Activated B cell treated with CpG ODN at 0.5 μM for 24 hours (primary cell): Measurements from ENCODE around the gene CRACDL. TPM values are rescaled to one million over a fixed set of nuclear protein-coding genes. Genes with fewer than 3 reads are reported as not detected.

Source experiments
- ATAC-seq: fragments of 200-7000 bp; cut with Tn5 transposase; one replicate; pipeline ENCODE4 v1.10.0; 2021; ENCODE audit warnings: low read depth, mild to moderate bottlenecking, moderate library complexity
- CTCF ChIA-PET: fragments of 350-600 bp; sonication (Branson Sonifier 250); formaldehyde crosslinking; loops from one replicate; lab custom pipeline; 2021; ENCODE audit warnings: antibody characterized with exemption; lab: Charles Lee
- POLR2A ChIA-PET: fragments of 350-600 bp; sonication (Branson Sonifier 250); formaldehyde crosslinking; loops from one replicate; lab custom pipeline; 2021; ENCODE audit warnings: antibody characterized with exemption; lab: Charles Lee
- DNase-seq: peaks from one replicate; pipeline ENCODE4 v3.0.0; 2022
- H3K27ac Mint-ChIP-seq: one replicate; pipeline ENCODE4 v1.8.0; 2020; ENCODE audit warnings: mixed read lengths
- H3K27me3 Mint-ChIP-seq: one replicate; pipeline ENCODE4 v1.8.0; 2021; ENCODE audit warnings: mixed read lengths
- H3K36me3 Mint-ChIP-seq: one replicate; pipeline ENCODE4 v1.8.0; 2021; ENCODE audit warnings: low read depth, mixed read lengths
- H3K4me1 Mint-ChIP-seq: one replicate; pipeline ENCODE4 v1.8.0; 2021; ENCODE audit warnings: mixed read lengths
- H3K4me3 Mint-ChIP-seq: one replicate; pipeline ENCODE4 v1.8.0; 2020; ENCODE audit warnings: mild to moderate bottlenecking, mixed read lengths
- H3K9me3 Mint-ChIP-seq: one replicate; pipeline ENCODE4 v1.8.0; 2020; ENCODE audit warnings: mixed read lengths
- CTCF ChIP-seq: fragments of 200-600 bp; IDR thresholded peaks from one replicate; pipeline ENCODE4 v1.8.0; 2022; ENCODE audit warnings: antibody characterized with exemption, mild to moderate bottlenecking
- intact Hi-C: fragments of 100-400 bp; cut with micrococcal nuclease; formaldehyde crosslinking; loops from one replicate; pipeline ENCODE4 v1.15.1; 2024
- total RNA-seq: library from RNA; stranded (reverse); gene quantifications from 2 replicates; pipeline ENCODE4 v1.2.3, GENCODE V29; 2022

CRACDL gene
- total RNA-seq, 1 donor from 2014 or later = not detected

DNA sequence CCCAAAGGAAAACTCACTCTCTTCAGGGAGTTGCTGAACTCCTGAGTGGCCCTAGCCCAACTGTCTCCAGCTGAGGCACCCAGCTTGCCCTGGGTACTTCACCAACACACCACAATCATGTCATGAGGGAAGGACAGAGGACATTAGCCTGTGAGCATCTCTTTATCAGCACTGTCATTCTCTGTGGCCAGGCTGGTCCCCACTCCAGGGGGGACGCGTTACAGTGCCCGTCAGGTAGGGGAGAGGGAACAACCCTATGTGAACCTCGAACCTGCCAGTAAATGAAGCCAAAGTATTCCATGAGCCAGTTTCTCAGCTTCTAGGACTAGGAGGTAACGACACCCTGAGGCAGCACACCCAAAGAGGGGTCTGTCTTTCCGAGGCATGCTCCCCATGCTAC lies 110.2 kb downstream of the CRACDL start:
- TF ChIP-seq CTCF = no peak
- Mint-ChIP-seq H3K27ac (no peak overlapping the region), H3K36me3 (no peaks in the 10 kb centered on the region), H3K9me3 (no peaks in the 10 kb centered on the region), H3K4me1 (peaks cover 16% of the 10 kb centered on the region), H3K27me3 (peaks cover 5% of the 10 kb centered on the region), H3K4me3 (no peak overlapping the region)
- DNase-seq (no peak), ATAC-seq (no peak)
- ChIA-PET POLR2A (no interaction called here), CTCF (no interaction called here)
- intact Hi-C loops = no loop called here

DNA sequence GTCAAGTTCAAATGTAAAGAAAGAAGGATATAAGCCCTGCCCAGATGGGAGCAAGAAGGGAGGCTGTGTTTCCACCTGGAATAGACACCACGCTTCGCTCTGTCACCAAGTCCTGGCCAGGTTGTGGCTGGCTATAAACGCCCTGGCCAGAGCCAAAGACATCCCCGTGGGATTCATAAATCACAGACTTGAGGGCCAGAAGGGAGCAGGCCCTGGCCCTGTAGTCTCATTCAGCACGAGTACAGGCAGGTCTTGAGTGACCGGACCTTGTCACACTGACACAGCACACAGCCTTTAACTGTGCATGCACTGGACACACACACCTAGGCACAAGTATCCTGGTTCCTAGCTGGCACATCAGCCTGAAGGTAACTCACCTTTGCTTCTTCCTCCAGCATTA lies 110.6 kb downstream of the CRACDL start:
- no peak for TF ChIP-seq CTCF
- Mint-ChIP-seq H3K4me1 (peaks cover 16% of the 10 kb centered on the region), H3K4me3 (no peak overlapping the region), H3K9me3 (no peaks in the 10 kb centered on the region), H3K27ac (no peak overlapping the region), H3K27me3 (peaks cover 5% of the 10 kb centered on the region), H3K36me3 (no peaks in the 10 kb centered on the region)
- ChIA-PET POLR2A (no interaction called here), CTCF (no interaction called here)
- DNase-seq = no peak
- intact Hi-C loops = no loop called here
- no peak for ATAC-seq

DNA sequence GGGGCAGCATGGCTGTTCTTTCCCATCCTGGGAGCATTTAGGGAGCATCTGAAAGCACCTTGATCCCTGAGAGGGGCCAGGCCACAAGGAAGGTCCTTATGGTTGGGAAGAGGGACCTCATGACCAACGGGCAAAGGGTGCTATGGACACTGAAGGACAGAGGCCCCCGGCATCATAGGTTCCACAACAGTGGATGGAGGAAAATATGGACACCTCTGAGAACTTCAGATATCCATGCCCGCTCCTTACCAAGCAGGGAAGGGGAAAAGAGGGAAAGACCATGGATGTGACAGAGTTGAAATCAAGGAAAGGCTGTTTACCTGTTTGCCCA lies 111.0 kb downstream of the CRACDL start:
- CTCF ChIA-PET = no interaction called here
- TF ChIP-seq CTCF = no peak
- Mint-ChIP-seq H3K36me3 (no peaks in the 10 kb centered on the region), H3K4me3 (no peak overlapping the region), H3K27me3 (peaks cover 5% of the 10 kb centered on the region), H3K9me3 (no peaks in the 10 kb centered on the region), H3K27ac (no peak overlapping the region), H3K4me1 (peaks cover 16% of the 10 kb centered on the region)
- ATAC-seq (no peak), DNase-seq (no peak)
- POLR2A ChIA-PET = no interaction called here
- intact Hi-C loops = no loop called here

DNA sequence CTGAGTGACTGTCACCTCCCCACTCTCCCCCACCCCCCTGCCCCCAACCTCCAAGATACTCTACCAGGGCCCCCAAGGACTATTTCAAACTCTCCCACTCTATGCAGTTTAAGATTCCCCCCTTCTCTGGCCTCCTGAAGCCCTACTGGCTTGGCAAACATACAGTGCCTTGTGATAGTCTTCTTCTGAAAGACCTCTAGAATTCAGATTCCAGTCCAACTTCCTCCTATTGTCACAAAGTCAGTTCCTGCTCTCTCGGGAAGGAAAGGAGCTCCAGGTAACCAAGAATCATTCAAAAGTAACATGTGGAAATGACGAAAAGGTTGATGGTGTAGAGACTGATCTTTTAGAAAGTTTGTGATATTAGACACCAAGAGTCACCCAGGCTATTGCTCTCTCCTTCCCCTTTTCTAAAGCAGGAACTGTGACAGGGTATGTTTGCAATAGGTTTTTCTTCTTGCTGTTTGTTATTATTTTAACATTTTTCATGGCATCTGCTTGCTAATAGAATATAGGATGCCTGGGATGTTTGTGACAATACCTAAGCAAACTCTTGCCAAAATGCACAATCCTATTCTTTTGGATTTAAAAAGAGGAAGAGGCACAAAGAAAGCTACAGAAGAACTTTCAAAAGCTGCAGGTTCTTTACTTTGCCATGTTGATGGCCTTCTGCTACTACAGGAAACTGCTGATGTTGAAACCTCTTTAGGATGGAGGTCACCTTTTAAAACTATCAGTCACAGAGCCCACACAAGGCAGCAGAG lies 111.6 kb downstream of the CRACDL start:
- POLR2A ChIA-PET = no interaction called here
- no peak for TF ChIP-seq CTCF
- H3K9me3 Mint-ChIP-seq = no peaks in the 10 kb centered on the region
- peaks cover 16% of the 10 kb centered on the region for H3K4me1 Mint-ChIP-seq
- peak overlapping the region; percentile 2 for H3K27ac Mint-ChIP-seq
- peaks cover 5% of the 10 kb centered on the region for H3K27me3 Mint-ChIP-seq
- H3K36me3 Mint-ChIP-seq = no peaks in the 10 kb centered on the region
- intact Hi-C loops = loop anchor here (1.0 to 5.0 kb wide), 2 partner anchors 94 to 162 kb away; no protein-coding TSS in a partner anchor
- no peak for DNase-seq
- CTCF ChIA-PET = no interaction called here
- ATAC-seq = no peak
- peak overlapping the region; percentile 13 for H3K4me3 Mint-ChIP-seq

DNA sequence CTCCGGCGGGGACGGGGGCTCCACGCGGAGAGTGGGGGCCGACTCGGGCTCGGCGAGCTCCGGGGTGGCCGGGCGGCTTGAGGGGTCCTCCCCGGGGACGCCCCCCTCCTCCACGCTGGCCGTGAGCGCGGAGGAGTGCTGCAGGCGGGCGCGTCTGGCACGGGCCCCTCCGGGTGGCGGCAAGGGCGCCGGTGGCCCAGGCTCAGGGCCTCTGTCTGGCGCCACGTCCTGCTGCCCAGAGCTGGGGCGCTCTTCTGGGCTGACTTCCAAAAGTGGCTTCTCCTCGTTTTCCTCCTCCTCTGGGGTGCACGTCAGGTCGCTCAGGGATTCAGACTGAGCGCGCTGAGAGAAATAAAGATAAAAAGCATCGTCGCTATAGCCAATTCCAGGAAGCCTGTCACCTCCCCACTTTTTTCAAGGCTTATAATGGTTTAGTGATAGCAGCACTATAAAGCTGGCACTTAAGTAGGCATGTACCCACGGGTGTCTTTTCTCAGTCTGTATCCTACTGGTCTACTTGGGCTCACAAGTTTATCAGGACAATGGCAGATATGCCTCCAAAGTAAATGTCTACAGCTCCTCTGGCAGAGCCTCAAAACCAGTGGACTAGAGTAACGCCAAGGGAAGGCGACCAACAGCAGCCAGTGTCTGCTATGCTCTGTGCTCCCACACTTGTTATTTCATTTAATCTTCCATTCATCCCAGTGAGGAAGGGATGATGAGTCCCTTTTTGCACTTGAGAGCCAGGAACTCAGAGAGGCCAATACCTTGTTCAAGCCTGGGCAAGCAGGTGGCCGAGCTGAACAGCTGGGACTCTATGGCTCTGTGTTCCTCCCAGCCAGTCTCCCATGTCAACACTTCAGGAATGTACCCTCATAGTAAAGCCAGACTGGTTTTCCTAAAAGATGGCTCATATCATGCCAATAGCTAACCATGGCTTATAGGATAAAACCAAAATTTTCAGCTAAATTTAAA lies 112.5 kb downstream of the CRACDL start:
- ATAC-seq = no peak
- CTCF ChIA-PET = no interaction called here
- intact Hi-C loops = loop anchor here (1.0 to 5.0 kb wide), 2 partner anchors 93 to 161 kb away; no protein-coding TSS in a partner anchor

More for the DNA sequence above, 112.5 kb downstream of the CRACDL start:
- H3K4me1 Mint-ChIP-seq = peaks cover 16% of the 10 kb centered on the region
- H3K27ac Mint-ChIP-seq = peak overlapping the region; percentile 56
- no peak for DNase-seq
- H3K27me3 Mint-ChIP-seq = peaks cover 5% of the 10 kb centered on the region
- no peaks in the 10 kb centered on the region for H3K36me3 Mint-ChIP-seq
- peak overlapping the region; percentile 78 for H3K4me3 Mint-ChIP-seq
- no peaks in the 10 kb centered on the region for H3K9me3 Mint-ChIP-seq
- TF ChIP-seq CTCF = no peak
- POLR2A ChIA-PET = interaction anchor here (0.6 kb wide), 1 partner anchor 95 kb away, joined by 3 read pairs; no protein-coding TSS in a partner anchor
